ENCODE results near the gene SLCO2A1. TPM values are rescaled to one million over a fixed set of nuclear protein-coding genes. Genes with fewer than 3 reads are reported as not detected.

Gene SLCO2A1
- polyA plus RNA-seq, 1 donor (not counting 4 experiments of a cell fraction or from before 2014, with no cell fraction given): 0.80 TPM

GRCh38 chr3:133887074-133887802 lies 142.5 kb downstream of the SLCO2A1 start:
- FAIRE-seq: no peak
- dilution Hi-C loops (cut with MboI; ENCODE audit: extremely low pct_ligation_motif_present, low sequenced_read_pairs): no loop called here
- no peak overlapping the region for H3K4me2 ChIP-seq (ENCODE audit: control insufficient read depth, extremely low read depth, insufficient read depth, low read depth, low read length)
- no peak for DNase-seq (ENCODE audit: low read depth, low spot score)
- no peak overlapping the region for H3K4me3 ChIP-seq (ENCODE audit: control insufficient read depth in 2 of 3, extremely low read depth in 1 of 3, insufficient read depth in 2 of 3, low read depth in 1 of 3, low read length in 3 of 3)
- TF ChIP-seq CTCF (optimal IDR thresholded peaks at IDR 0.05 in 1 of 3, IDR thresholded peaks at IDR 0.05 in 1 of 3, conservative IDR thresholded peaks at IDR 0.05 in 1 of 3; ENCODE audit: extremely low read depth in 1 of 3, insufficient read depth in 2 of 3, low read length in 3 of 3): no peak
- TF ChIP-seq EZH2 (IDR thresholded peaks at IDR 0.05; ENCODE audit: low read length): no peak
- H3K9me1 ChIP-seq (ENCODE audit: control insufficient read depth, extremely low read depth, insufficient read depth, low read length): no peaks in the 10 kb centered on the region
- no peak overlapping the region for H3K9ac ChIP-seq (ENCODE audit: control insufficient read depth, extremely low read depth, insufficient read depth, low read length)
- peaks cover 23% of the 10 kb centered on the region for H3K27me3 ChIP-seq (ENCODE audit: control insufficient read depth, extremely low read depth, insufficient read depth, low read length)
- H3K4me1 ChIP-seq (ENCODE audit: control insufficient read depth, extremely low read depth, insufficient read depth, low read length): no peaks in the 10 kb centered on the region
- H2AFZ ChIP-seq (ENCODE audit: control insufficient read depth, low read length): no peak overlapping the region
- no peaks in the 10 kb centered on the region for H3K9me3 ChIP-seq (ENCODE audit: control insufficient read depth, low read depth, low read length)
- no peaks in the 10 kb centered on the region for H4K20me1 ChIP-seq (ENCODE audit: control insufficient read depth, extremely low read depth, insufficient read depth, low read length)
- H3K36me3 ChIP-seq (ENCODE audit: control insufficient read depth in 2 of 2, extremely low read depth in 1 of 2, insufficient read depth in 2 of 2, low read length in 2 of 2): no peaks in the 10 kb centered on the region
- no peaks in the 10 kb centered on the region for H3K79me2 ChIP-seq (ENCODE audit: control insufficient read depth, insufficient read depth, low read length)
- H3K27ac ChIP-seq (ENCODE audit: control insufficient read depth, insufficient read depth, low read length): no peak overlapping the region

GRCh38 chr3:133886031-133886722 lies 143.5 kb downstream of the SLCO2A1 start:
- no peak for TF ChIP-seq EZH2 (IDR thresholded peaks at IDR 0.05; ENCODE audit: low read length)
- no peak for TF ChIP-seq CTCF (optimal IDR thresholded peaks at IDR 0.05 in 1 of 3, IDR thresholded peaks at IDR 0.05 in 1 of 3, conservative IDR thresholded peaks at IDR 0.05 in 1 of 3; ENCODE audit: extremely low read depth in 1 of 3, insufficient read depth in 2 of 3, low read length in 3 of 3)
- no peak for FAIRE-seq
- dilution Hi-C loops (cut with MboI; ENCODE audit: extremely low pct_ligation_motif_present, low sequenced_read_pairs): no loop called here

More at GRCh38 chr3:133886031-133886722, 143.5 kb downstream of the SLCO2A1 start:
- H3K9me3 ChIP-seq (ENCODE audit: control insufficient read depth, low read depth, low read length): no peaks in the 10 kb centered on the region
- no peaks in the 10 kb centered on the region for H3K4me1 ChIP-seq (ENCODE audit: control insufficient read depth, extremely low read depth, insufficient read depth, low read length)
- no peaks in the 10 kb centered on the region for H4K20me1 ChIP-seq (ENCODE audit: control insufficient read depth, extremely low read depth, insufficient read depth, low read length)
- H3K9me1 ChIP-seq (ENCODE audit: control insufficient read depth, extremely low read depth, insufficient read depth, low read length): no peaks in the 10 kb centered on the region
- no peak overlapping the region for H2AFZ ChIP-seq (ENCODE audit: control insufficient read depth, low read length)
- H3K27me3 ChIP-seq (ENCODE audit: control insufficient read depth, extremely low read depth, insufficient read depth, low read length): peaks cover 21% of the 10 kb centered on the region
- no peak overlapping the region for H3K4me2 ChIP-seq (ENCODE audit: control insufficient read depth, extremely low read depth, insufficient read depth, low read depth, low read length)
- no peak overlapping the region for H3K9ac ChIP-seq (ENCODE audit: control insufficient read depth, extremely low read depth, insufficient read depth, low read length)
- no peak for DNase-seq (ENCODE audit: low read depth, low spot score)
- H3K27ac ChIP-seq (ENCODE audit: control insufficient read depth, insufficient read depth, low read length): no peak overlapping the region
- H3K4me3 ChIP-seq (ENCODE audit: control insufficient read depth in 2 of 3, extremely low read depth in 1 of 3, insufficient read depth in 2 of 3, low read depth in 1 of 3, low read length in 3 of 3): no peak overlapping the region
- H3K36me3 ChIP-seq (ENCODE audit: control insufficient read depth in 2 of 2, extremely low read depth in 1 of 2, insufficient read depth in 2 of 2, low read length in 2 of 2): no peaks in the 10 kb centered on the region
- no peaks in the 10 kb centered on the region for H3K79me2 ChIP-seq (ENCODE audit: control insufficient read depth, insufficient read depth, low read length)

All from keratinocyte (primary cell).